Mesenchymal stem cell (in vitro differentiated cells and primary cell): ENCODE data around the gene ASAP2.

Experiments
- DNase-seq: peaks from one replicate; pipeline ENCODE4 v3.0.0-alpha.2; 2013
- H2AFZ ChIP-seq: one replicate; pipeline ENCODE4 v1.6.1; 2013; ENCODE audit warnings: low read depth, mild to moderate bottlenecking, control low read depth, inconsistent platforms, low read length, moderate library complexity
- H2AK5ac ChIP-seq: 2 replicates; pipeline ENCODE4 v1.6.1; 2013; ENCODE audit warnings: low read length, moderate library complexity, mild to moderate bottlenecking, inconsistent platforms; ENCODE audit not compliant: severe bottlenecking
- H2BK120ac ChIP-seq: one replicate; pipeline ENCODE4 v1.6.1; 2013; ENCODE audit warnings: low read depth, mild to moderate bottlenecking, inconsistent platforms, low read length, moderate library complexity
- H2BK12ac ChIP-seq, 2 experiments: one replicate each; pipeline ENCODE4 v1.6.1; 2013; ENCODE audit warnings: inconsistent platforms in 2 of 2, low read length in 2 of 2, mild to moderate bottlenecking in 2 of 2, moderate library complexity in 2 of 2, control low read depth in 1 of 2
- H2BK15ac ChIP-seq: one replicate; pipeline ENCODE4 v1.6.1; 2013; ENCODE audit warnings: mild to moderate bottlenecking, low read depth, inconsistent platforms; ENCODE audit not compliant: poor library complexity, severe bottlenecking
- H2BK5ac ChIP-seq: 2 replicates; pipeline ENCODE4 v1.6.1; 2013; ENCODE audit warnings: low read depth, mild to moderate bottlenecking, low read length, control low read depth, inconsistent platforms; ENCODE audit not compliant: poor library complexity, severe bottlenecking
- H3K14ac ChIP-seq, 2 experiments: one replicate each; pipeline ENCODE4 v1.6.1; 2013; ENCODE audit warnings: inconsistent platforms in 2 of 2, low read length in 2 of 2, control low read depth in 1 of 2, mild to moderate bottlenecking in 1 of 2, moderate library complexity in 1 of 2
- H3K18ac ChIP-seq, 2 experiments: one replicate each; pipeline ENCODE4 v1.6.1; 2013; ENCODE audit warnings: inconsistent platforms in 2 of 2, low read length in 2 of 2, control low read depth in 1 of 2, low read depth in 1 of 2, mild to moderate bottlenecking in 1 of 2
- H3K23ac ChIP-seq, 2 experiments: one replicate each; pipeline ENCODE4 v1.6.1; 2013; ENCODE audit warnings: inconsistent platforms in 2 of 2, low read length in 2 of 2, mild to moderate bottlenecking in 2 of 2, moderate library complexity in 2 of 2, control low read depth in 1 of 2
- H3K27ac ChIP-seq: 2 replicates; pipeline ENCODE4 v1.5.1; 2013; ENCODE audit warnings: mild to moderate bottlenecking, moderate library complexity, low read length, control low read depth, inconsistent platforms; ENCODE audit not compliant: poor library complexity, severe bottlenecking
- H3K27me3 ChIP-seq, 2 experiments: 2 replicates each; pipeline versions ENCODE4 v1.6.1 to v1.7.0; 2013; ENCODE audit warnings: low read length in 2 of 2, mild to moderate bottlenecking in 2 of 2, moderate library complexity in 2 of 2, control low read depth in 1 of 2, inconsistent platforms in 1 of 2; ENCODE audit not compliant: control insufficient read depth in 1 of 2, insufficient read depth in 1 of 2
- H3K36me3 ChIP-seq, 2 experiments: 2 replicates each; pipeline versions ENCODE4 v1.6.1 to v1.7.0; 2013; ENCODE audit warnings: low read length in 2 of 2, control low read depth in 1 of 2, inconsistent platforms in 1 of 2, low read depth in 1 of 2, mild to moderate bottlenecking in 1 of 2; ENCODE audit not compliant: insufficient read depth in 2 of 2, control insufficient read depth in 1 of 2
- H3K4ac ChIP-seq, 2 experiments: one replicate each; pipeline ENCODE4 v1.6.1; 2013; ENCODE audit warnings: inconsistent platforms in 2 of 2, low read length in 2 of 2, mild to moderate bottlenecking in 2 of 2, moderate library complexity in 2 of 2, control low read depth in 1 of 2, low read depth in 1 of 2
- H3K4me1 ChIP-seq: 2 replicates; pipeline ENCODE4 v1.6.1; 2013; ENCODE audit warnings: low read depth, low read length, control low read depth; ENCODE audit not compliant: control insufficient read depth, insufficient read depth
- H3K4me2 ChIP-seq: 2 replicates; pipeline ENCODE4 v1.6.1; 2013; ENCODE audit warnings: low read length, mild to moderate bottlenecking, inconsistent platforms; ENCODE audit not compliant: poor library complexity, severe bottlenecking
- H3K4me3 ChIP-seq, 2 experiments: 2 replicates each; pipeline versions ENCODE4 v1.5.1 to v1.7.0; 2013; ENCODE audit warnings: low read length in 2 of 2, mild to moderate bottlenecking in 2 of 2, control low read depth in 1 of 2, low read depth in 1 of 2; ENCODE audit not compliant: insufficient read depth in 1 of 2
- H3K79me1 ChIP-seq: replicated peaks from 2 replicates; pipeline ENCODE4 v1.6.1; 2013; ENCODE audit warnings: mild to moderate bottlenecking, control low read depth, low read length, inconsistent platforms; ENCODE audit not compliant: poor library complexity, severe bottlenecking
- H3K9ac ChIP-seq: 2 replicates; pipeline ENCODE4 v1.7.0; 2013; ENCODE audit warnings: mild to moderate bottlenecking, low read length, moderate library complexity
- H3K9me3 ChIP-seq: 2 replicates; pipeline ENCODE4 v1.7.0; 2013; ENCODE audit warnings: mild to moderate bottlenecking, low read length; ENCODE audit not compliant: control insufficient read depth
- H4K8ac ChIP-seq: one replicate; pipeline ENCODE4 v1.6.1; 2013; ENCODE audit warnings: inconsistent platforms, mild to moderate bottlenecking, low read length, moderate library complexity
- H4K91ac ChIP-seq: one replicate; pipeline ENCODE4 v1.6.1; 2013; ENCODE audit warnings: mild to moderate bottlenecking, low read length, inconsistent platforms
- WGBS: methylation state at CpG from one replicate; pipeline ENCODE4 v1.1.7; 2013; ENCODE audit warnings: mixed read lengths; 5-methylcytosine and 5-hydroxymethylcytosine counted together

ASAP2 gene

GRCh38 chr2:9388199-9388681, 181.6 kb downstream of the ASAP2 start:
- Histone ChIP-seq H3K4me1 (peaks cover 34% of the 10 kb centered on the region), H3K18ac (no peak overlapping the region), H3K9me3 (no peaks in the 10 kb centered on the region), H3K9ac (no peak overlapping the region), H3K36me3 (peaks cover 49 to 75% of the 10 kb centered on the region in 2 experiments), H2AFZ (no peak overlapping the region), H2BK5ac (no peak overlapping the region), H2BK15ac (no peak overlapping the region), H3K4ac (no peak overlapping the region), H3K4me2 (no peak overlapping the region), H3K27me3 (no peaks in the 10 kb centered on the region), H3K14ac (no peak overlapping the region), H4K8ac (no peak overlapping the region), H3K23ac (no peak overlapping the region), H3K27ac (no peak overlapping the region), H3K4me3 (no peak overlapping the region), H3K79me1 (peaks cover 22% of the 10 kb centered on the region), H4K91ac (no peak overlapping the region), H2BK120ac (no peak overlapping the region), H2BK12ac (no peak overlapping the region), H2AK5ac (peak overlapping the region; percentile 22)
- DNase-seq = no peak
- WGBS = 98% methylated on average over 11 of the region's 11 CpGs

GRCh38 chr2:9388950-9389911, 182.6 kb downstream of the ASAP2 start:
- no peak overlapping the region for H3K9ac ChIP-seq
- H2AK5ac ChIP-seq = peak overlapping the region; percentile 49
- no peak overlapping the region for H2AFZ ChIP-seq
- H3K9me3 ChIP-seq = no peaks in the 10 kb centered on the region
- DNase-seq = no peak
- no peak overlapping the region for H3K4ac ChIP-seq
- WGBS = 91% methylated on average over 28 of the region's 28 CpGs
- no peak overlapping the region for H3K4me3 ChIP-seq
- peak overlapping the region in 1 of 2 experiments; percentile 23 for H3K23ac ChIP-seq
- peaks cover 21% of the 10 kb centered on the region for H3K79me1 ChIP-seq
- H3K4me1 ChIP-seq = peaks cover 38% of the 10 kb centered on the region
- H3K14ac ChIP-seq = no peak overlapping the region
- H2BK120ac ChIP-seq = no peak overlapping the region
- H4K91ac ChIP-seq = peak overlapping the region; percentile 29
- H3K4me2 ChIP-seq = no peak overlapping the region
- no peak overlapping the region for H2BK5ac ChIP-seq
- no peaks in the 10 kb centered on the region for H3K27me3 ChIP-seq
- H3K36me3 ChIP-seq = peaks cover 47 to 68% of the 10 kb centered on the region in 2 experiments
- H2BK12ac ChIP-seq = peak overlapping the region in 1 of 2 experiments; percentile 10
- no peak overlapping the region for H2BK15ac ChIP-seq
- H4K8ac ChIP-seq = no peak overlapping the region
- H3K18ac ChIP-seq = no peak overlapping the region
- H3K27ac ChIP-seq = no peak overlapping the region

GRCh38 chr2:9390151-9390850, 183.7 kb downstream of the ASAP2 start:
- Histone ChIP-seq H3K14ac (no peak overlapping the region), H4K91ac (no peak overlapping the region)

GRCh38 chr2:9390991-9391390, 184.4 kb downstream of the ASAP2 start:
- Histone ChIP-seq H2BK5ac (no peak overlapping the region), H3K27ac (no peak overlapping the region), H2AFZ (no peak overlapping the region), H3K4ac (no peak overlapping the region), H3K23ac (peak overlapping the region in 1 of 2 experiments; percentile 20), H4K91ac (no peak overlapping the region), H3K14ac (peak overlapping the region in 1 of 2 experiments; percentile 36), H2BK12ac (no peak overlapping the region), H3K4me1 (peaks cover 36% of the 10 kb centered on the region), H3K4me3 (no peak overlapping the region), H2BK120ac (no peak overlapping the region), H3K18ac (no peak overlapping the region), H3K79me1 (peaks cover 28% of the 10 kb centered on the region), H3K4me2 (no peak overlapping the region), H4K8ac (no peak overlapping the region), H3K36me3 (peaks cover 44 to 61% of the 10 kb centered on the region in 2 experiments), H3K9me3 (no peaks in the 10 kb centered on the region), H3K9ac (no peak overlapping the region), H2BK15ac (no peak overlapping the region), H2AK5ac (no peak overlapping the region), H3K27me3 (no peaks in the 10 kb centered on the region)
- DNase-seq = no peak
- 95% methylated on average over 19 of the region's 19 CpGs for WGBS

More at GRCh38 chr2:9390151-9390850, 183.7 kb downstream of the ASAP2 start:
- Histone ChIP-seq H3K18ac (no peak overlapping the region), H3K9me3 (no peaks in the 10 kb centered on the region), H3K27me3 (no peaks in the 10 kb centered on the region), H2BK120ac (no peak overlapping the region), H3K4ac (no peak overlapping the region), H2BK12ac (peak overlapping the region in 1 of 2 experiments; percentile 24), H3K4me1 (peaks cover 39% of the 10 kb centered on the region), H3K4me2 (no peak overlapping the region), H3K23ac (peak overlapping the region in 1 of 2 experiments; percentile 2), H2BK15ac (no peak overlapping the region), H2BK5ac (no peak overlapping the region), H4K8ac (no peak overlapping the region), H2AK5ac (no peak overlapping the region), H2AFZ (no peak overlapping the region), H3K36me3 (peaks cover 45 to 66% of the 10 kb centered on the region in 2 experiments), H3K4me3 (no peak overlapping the region), H3K9ac (no peak overlapping the region), H3K27ac (no peak overlapping the region), H3K79me1 (peaks cover 27% of the 10 kb centered on the region)
- 95% methylated on average over 6 of the region's 7 CpGs for WGBS
- no peak for DNase-seq
